Activated gamma-delta T cell (primary cell): ENCODE measurements around the gene SNX15.
"Not testable (repeated sequence)": the region's sequence is repeated elsewhere in the genome, so short reads cannot be mapped to it uniquely, and the experiment has no call there.

Source experiments
- DNase-seq: peaks from one replicate; lab custom pipeline; 2025; lab: John Stamatoyannopoulos, UW
- total RNA-seq, 2 donors: gene quantifications; one replicate each; lab custom pipeline; 2026; lab: John Stamatoyannopoulos, UW

The SNX15 gene, protein sequence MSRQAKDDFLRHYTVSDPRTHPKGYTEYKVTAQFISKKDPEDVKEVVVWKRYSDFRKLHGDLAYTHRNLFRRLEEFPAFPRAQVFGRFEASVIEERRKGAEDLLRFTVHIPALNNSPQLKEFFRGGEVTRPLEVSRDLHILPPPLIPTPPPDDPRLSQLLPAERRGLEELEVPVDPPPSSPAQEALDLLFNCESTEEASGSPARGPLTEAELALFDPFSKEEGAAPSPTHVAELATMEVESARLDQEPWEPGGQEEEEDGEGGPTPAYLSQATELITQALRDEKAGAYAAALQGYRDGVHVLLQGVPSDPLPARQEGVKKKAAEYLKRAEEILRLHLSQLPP
- total RNA-seq, result 4.3 to 5.9 reads per million in 2 donors

- DNase-seq, result peak; percentile 57
Observed at GRCh38 chr11:65027213-65028067, at the start of gene SNX15. Gene SNX15, plus strand, starts transcription at chr11:65027439. Its CDS starts 99 bp downstream, at chr11:65027538.

- DNase-seq, result not testable (repeated sequence)
Observed at GRCh38 chr11:64983339-64983738, 43.9 kb upstream of the SNX15 start.

DNA sequence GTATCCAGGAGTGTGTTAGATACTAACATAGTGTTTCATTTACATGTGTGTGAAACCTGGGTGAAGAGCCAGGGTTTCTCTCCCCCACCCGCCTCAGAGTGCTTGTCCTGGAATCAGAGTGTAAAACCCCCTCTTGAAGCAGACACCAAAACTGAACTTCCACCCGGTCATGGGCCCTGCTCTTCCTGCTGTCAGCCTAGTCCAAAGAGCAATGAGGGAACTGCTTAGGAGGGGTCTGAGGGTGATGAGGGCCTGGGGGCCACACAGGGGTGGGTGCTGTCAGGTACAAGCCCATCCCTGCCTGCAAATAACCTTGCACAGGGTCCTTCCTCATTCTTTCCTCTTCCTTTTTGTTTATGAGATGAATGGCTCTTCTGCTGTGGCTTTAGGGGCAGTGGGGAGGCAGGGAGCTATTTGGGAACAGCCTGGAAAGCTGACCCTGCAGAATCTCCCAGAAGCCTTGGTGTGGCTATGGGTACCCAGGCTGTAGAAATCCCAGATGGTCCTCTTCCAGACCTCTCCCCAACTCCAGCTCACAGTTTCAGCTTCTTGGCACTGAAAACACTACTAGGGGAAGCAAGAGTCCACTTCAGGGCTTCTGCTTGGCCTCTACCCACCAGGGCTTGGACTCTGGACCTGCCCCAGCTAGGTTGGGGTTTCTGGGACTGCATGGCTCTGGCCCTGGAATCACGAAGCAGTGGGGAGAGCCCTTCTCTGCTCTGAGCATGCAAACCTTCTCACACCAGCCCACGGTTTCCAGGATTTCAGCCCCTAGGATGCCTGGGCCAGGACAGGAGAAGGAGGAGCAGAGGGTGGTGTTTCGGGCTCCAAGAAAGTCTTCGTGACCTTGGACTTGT is 39.0 kb upstream of the SNX15 start:
- DNase-seq, result no peak

- no peak for DNase-seq
Observed at GRCh38 chr11:64989416-64989815, 37.8 kb upstream of the SNX15 start.

GRCh38 chr11:64990222-64990923 is 36.9 kb upstream of the SNX15 start:
- no peak for DNase-seq

- no peak for DNase-seq
Observed at GRCh38 chr11:64994318-64994717, 32.9 kb upstream of the SNX15 start.

GRCh38 chr11:64996327-64996709 is 30.9 kb upstream of the SNX15 start:
- DNase-seq, result no peak

DNA sequence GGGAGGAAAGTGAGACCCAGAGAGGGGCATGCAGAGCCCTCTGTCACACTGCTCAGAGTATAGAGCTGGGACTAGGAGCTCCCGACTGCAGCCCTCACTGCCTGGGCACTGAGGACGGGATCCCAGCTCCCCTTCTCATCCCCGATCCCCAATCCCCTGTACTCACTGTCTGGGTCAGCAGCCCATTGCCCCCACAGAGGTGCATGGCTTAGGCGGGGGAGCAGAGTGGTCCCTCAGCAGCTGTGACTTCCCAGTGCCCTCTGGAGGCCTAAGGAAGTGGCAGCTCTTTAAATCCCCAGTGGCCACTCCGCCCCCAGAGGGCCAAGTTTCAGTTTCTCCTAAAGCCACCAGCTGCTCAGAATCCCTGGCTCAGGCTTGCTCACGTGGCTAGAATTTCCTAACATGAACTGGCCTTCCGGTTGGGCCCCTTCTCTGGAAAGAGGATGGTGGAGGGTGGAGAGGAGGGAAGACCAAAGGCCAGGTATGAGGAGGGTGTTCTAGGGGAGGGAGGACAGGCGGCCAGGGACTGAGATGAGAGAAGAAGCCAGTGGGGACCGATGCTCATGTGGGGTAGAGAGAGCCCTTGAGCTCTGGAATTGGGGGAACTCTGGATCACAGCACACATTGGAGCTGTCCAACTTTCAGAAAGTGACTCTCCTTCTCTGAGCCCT is 30.4 kb upstream of the SNX15 start, which contains the start of gene BATF2:
Gene BATF2 (minus strand): TSS at position 262 of the 671 bp plus-strand sequence. CDS start 57 bp downstream, at position 205.
- no peak for DNase-seq

- no peak for DNase-seq
Observed at GRCh38 chr11:64998141-64998540, 29.1 kb upstream of the SNX15 start.

DNA sequence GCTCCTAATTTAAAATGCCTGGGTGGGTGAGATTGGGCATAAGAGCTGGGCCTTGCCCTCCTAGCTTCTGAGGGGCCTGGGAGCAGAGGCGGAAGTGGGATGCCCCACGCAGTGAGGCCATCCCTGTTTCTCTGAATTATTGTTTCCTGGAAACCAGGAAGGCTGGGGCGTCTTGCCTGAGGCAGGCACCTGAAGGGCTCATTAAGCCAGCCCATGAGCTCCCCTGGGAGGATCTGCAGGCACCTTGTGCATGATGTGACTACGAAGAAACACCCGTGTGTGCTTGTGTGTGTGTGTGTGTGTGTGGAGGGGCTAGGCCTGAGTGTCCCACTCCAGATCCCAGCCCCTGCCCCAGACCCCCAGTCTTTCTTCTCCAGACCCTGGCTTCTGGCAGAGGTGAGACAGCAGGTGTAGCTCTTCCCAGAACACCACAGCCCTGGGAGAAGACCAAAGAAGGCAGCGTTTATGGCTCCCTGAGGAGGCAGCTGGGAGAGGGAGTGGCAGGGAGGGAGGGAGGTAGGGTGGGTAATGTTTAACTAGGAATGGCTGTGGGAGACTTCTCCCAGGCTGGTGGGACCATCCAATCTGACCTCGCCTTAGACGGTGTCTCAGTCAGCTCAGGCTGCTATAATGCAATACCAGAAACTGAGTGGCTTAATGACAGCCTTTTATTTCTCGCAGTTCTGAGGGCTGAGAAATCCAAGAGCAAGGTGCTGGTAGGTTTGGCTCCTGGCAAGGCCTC is 28.4 kb upstream of the SNX15 start:
- DNase-seq, result no peak

DNA sequence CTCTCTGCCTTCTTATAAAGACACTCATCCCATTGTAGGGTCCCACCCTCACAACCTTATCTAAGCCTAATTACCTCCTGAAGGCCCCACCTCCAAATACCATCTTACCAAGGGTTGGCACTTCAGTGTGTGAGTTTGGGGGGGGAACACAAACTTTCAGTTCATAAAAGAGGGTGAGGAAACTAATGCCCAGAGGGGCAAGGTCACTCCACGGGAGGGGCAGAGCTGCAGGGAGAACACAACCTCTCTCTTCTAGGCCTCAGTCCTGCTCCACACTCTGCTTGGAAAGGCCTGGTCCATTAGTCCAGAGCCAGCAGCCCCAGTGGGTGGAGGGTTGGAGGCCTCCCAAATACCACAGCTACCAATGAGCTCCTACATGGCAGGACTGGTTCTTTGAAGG is 27.8 kb upstream of the SNX15 start:
- no peak for DNase-seq

- DNase-seq, result no peak
Observed at GRCh38 chr11:65002706-65003105, 24.5 kb upstream of the SNX15 start.

DNA sequence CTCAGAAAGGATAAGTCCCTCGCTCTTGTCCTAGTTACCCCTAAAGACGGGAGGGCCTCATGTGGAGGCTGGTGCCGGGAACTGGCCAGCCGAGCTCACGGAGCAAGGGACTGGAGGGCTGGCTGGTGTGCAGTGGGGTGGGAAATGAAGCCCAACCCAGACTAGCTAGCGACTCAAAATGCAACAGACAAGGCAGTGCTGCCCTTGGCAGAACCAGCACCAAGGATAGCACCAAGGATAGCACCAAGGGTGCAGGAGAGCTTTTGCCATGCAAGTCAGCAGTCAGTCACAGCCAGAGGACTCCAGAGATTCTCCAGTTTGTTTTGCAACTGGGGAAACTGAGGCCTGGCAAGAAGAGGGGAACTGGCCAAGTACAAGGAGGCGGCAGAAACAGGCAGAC is 24.0 kb upstream of the SNX15 start:
- DNase-seq, result no peak

GRCh38 chr11:65003968-65004367 is 23.3 kb upstream of the SNX15 start:
- DNase-seq, result not testable (repeated sequence)

- no peak for DNase-seq
Observed at GRCh38 chr11:65008016-65008415, 19.2 kb upstream of the SNX15 start.

- no peak for DNase-seq
Observed at GRCh38 chr11:65008873-65009272, 18.4 kb upstream of the SNX15 start.

DNA sequence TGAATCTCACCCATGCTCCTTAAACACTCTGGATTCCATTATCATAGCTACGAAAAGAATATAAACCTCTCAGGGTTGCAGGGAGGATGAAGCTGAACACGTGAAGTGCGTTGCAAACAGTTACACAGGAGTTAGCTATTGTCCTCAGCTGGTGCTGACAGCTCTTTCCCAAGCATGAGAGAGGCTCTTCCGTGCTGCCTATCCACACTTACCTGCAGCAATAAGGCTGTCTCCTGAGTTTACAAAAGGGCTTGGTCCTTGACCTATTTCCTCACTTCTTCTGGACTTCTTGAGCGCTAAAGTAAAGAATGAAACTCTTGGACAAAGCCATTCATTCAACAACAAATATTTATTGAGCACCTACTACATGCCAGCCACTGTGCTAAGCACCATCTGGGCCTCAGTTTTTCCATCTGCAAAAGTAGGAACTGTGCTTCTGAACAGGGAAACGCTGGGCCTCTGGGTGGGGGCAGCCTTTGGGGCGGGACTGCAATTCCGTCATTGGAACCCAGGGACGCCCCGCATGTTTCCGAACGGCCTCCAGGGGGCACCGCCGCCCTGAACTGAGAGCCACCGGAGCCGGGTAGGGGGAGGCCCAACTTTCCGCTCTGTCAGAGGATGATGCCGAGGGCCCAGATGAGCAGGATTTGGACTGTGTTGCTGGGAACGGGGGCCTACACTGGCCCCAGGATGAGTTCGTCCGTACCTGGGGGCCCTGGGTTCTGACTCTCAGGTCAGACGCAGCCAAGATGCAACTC is 13.9 kb upstream of the SNX15 start:
- peak; percentile 68 for DNase-seq

DNA sequence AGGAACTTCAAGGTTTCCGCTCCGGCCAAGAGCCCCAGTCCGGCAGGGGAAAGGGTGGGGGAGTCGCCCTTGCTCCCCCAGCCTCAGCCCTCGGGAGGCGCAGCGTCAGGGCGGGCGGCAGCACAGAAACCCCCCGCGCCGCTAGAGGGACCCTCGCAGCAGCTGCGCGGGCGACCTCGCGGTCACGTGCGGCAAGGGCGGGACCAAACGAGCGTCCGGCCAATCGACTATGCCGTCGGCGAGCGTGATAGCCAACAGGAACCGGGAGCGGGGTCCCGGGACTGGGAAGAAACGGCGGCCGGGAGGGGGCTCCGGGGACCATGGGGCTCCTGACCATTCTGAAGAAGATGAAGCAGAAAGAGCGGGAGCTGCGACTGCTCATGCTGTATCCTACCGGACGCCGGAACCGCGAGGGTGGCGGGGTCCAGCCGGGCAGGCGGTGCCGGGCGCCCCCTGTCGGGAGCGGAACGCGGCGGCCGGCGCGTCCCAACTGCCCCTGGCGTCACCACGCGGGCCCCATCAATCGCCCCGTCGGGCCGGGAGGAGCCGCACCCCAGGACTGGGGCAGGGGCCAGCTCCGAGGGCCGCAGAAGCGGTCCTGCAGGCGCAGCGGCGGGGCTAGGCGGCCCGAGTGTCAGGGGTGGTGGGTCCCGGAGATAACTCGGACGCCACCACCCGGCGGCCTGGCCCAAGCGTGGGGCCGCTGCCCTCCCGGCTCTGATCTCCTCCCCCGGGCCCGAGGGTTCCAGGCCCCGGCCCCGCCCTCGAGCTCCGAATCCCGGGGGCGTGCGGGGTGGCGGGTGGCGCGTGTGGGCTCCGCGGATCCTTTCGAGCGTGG is 13.1 kb upstream of the SNX15 start, which contains the start of gene ARL2:
Gene ARL2 (plus strand): TSS at position 273 of the 838 bp plus-strand sequence. CDS start 48 bp downstream, at position 321.
- DNase-seq, result peak; percentile 78
